HCT116 (cell line): Measurements from ENCODE around the gene ICAM1.

Experiments used
- CEBPB ChIP-seq: IDR thresholded peaks from 2 replicates; pipeline ENCODE4 v1.6.1; 2012; ENCODE audit warnings: low read depth
- EZH2phosphoT487 ChIP-seq: fragments of 200-600 bp; IDR thresholded peaks from 2 replicates; pipeline ENCODE4 v1.6.1; 2018; ENCODE audit warnings: antibody characterized with exemption, borderline replicate concordance
- JUND ChIP-seq: IDR thresholded peaks from 2 replicates; pipeline ENCODE4 v1.6.1; 2012
- POLR2A ChIP-seq: IDR thresholded peaks from 2 replicates; pipeline ENCODE4 v1.7.0; 2011; ENCODE audit warnings: borderline replicate concordance; ENCODE audit not compliant: insufficient read depth, insufficient read length; ENCODE audit errors: extremely low read depth
- POLR2AphosphoS5 ChIP-seq: IDR thresholded peaks from 2 replicates; pipeline ENCODE4 v1.6.1; 2011; ENCODE audit warnings: mild to moderate bottlenecking, low read depth, low read length, moderate library complexity
- SRF ChIP-seq: IDR thresholded peaks from 2 replicates; pipeline ENCODE4 v1.6.1; 2012; ENCODE audit warnings: low read depth
- TF ChIP-seq, protein P1 (sequence below): IDR thresholded peaks from 2 replicates; pipeline ENCODE4 v1.6.1; 2012; ENCODE audit warnings: low read depth
- TF ChIP-seq, protein P2 (sequence below), 3 experiments: fragments of 200-600 bp in 1 of 3; sonication (generic) in 1 of 3; IDR thresholded peaks in 2 of 3; conservative IDR thresholded peaks in 1 of 3; 2 replicates each; pipeline ENCODE4 v1.5.1; 2012 to 2017; ENCODE audit warnings: low read depth in 2 of 3, low read length in 2 of 3, antibody characterized with exemption in 1 of 3, borderline replicate concordance in 1 of 3, control low read depth in 1 of 3, mild to moderate bottlenecking in 1 of 3, mixed read lengths in 1 of 3, mixed run types in 1 of 3, moderate library complexity in 1 of 3; ENCODE audit not compliant: insufficient read depth in 1 of 3

DNA sequence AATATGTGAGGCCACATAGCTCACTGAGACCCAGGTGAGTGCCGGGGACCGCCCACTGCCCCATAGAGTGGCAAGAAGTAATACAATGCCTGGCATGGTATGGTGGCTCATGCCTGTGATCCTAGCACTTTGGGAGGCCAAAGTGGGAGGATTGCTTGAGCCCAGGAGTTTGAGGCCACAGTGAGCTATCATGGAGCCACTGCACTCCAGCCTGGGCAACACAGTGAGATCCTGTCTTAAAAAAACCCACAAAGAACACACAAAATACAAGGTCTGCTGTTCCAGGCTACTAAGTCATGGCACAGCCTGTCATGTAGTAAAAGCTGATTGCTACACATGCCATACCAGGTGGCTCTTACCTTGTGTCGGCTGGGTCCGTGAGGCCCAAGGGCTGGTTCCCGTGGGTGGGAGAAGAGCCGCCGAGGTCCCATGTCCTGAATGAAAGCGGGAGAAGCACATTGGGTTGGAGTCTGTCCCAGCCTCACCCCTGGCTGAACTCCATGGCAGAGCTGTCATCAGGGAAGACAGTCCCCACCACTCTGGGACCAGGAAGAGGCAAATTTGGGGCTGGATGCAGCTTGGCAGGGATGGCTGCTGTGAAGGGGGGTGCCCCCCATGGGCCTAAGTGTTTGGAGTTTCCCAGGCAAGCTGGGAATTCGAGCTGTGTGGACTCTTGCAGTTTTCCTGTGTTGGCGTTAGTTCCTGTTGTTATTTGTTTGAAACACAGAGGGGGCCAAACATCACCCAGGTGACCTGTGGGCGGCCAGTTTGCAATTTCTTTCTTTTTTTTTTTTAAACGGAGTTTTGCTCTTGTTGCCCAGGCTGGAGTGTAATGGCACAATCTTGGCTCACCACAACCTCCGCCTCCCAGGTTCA lies 48.1 kb downstream of the ICAM1 start:
- TF ChIP-seq, protein P1, sequence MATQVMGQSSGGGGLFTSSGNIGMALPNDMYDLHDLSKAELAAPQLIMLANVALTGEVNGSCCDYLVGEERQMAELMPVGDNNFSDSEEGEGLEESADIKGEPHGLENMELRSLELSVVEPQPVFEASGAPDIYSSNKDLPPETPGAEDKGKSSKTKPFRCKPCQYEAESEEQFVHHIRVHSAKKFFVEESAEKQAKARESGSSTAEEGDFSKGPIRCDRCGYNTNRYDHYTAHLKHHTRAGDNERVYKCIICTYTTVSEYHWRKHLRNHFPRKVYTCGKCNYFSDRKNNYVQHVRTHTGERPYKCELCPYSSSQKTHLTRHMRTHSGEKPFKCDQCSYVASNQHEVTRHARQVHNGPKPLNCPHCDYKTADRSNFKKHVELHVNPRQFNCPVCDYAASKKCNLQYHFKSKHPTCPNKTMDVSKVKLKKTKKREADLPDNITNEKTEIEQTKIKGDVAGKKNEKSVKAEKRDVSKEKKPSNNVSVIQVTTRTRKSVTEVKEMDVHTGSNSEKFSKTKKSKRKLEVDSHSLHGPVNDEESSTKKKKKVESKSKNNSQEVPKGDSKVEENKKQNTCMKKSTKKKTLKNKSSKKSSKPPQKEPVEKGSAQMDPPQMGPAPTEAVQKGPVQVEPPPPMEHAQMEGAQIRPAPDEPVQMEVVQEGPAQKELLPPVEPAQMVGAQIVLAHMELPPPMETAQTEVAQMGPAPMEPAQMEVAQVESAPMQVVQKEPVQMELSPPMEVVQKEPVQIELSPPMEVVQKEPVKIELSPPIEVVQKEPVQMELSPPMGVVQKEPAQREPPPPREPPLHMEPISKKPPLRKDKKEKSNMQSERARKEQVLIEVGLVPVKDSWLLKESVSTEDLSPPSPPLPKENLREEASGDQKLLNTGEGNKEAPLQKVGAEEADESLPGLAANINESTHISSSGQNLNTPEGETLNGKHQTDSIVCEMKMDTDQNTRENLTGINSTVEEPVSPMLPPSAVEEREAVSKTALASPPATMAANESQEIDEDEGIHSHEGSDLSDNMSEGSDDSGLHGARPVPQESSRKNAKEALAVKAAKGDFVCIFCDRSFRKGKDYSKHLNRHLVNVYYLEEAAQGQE = no peak
- TF ChIP-seq POLR2AphosphoS5 (no peak), POLR2A (no peak), JUND (no peak), CEBPB (no peak), EZH2phosphoT487 (no peak), SRF (no peak)
- TF ChIP-seq, protein P2, sequence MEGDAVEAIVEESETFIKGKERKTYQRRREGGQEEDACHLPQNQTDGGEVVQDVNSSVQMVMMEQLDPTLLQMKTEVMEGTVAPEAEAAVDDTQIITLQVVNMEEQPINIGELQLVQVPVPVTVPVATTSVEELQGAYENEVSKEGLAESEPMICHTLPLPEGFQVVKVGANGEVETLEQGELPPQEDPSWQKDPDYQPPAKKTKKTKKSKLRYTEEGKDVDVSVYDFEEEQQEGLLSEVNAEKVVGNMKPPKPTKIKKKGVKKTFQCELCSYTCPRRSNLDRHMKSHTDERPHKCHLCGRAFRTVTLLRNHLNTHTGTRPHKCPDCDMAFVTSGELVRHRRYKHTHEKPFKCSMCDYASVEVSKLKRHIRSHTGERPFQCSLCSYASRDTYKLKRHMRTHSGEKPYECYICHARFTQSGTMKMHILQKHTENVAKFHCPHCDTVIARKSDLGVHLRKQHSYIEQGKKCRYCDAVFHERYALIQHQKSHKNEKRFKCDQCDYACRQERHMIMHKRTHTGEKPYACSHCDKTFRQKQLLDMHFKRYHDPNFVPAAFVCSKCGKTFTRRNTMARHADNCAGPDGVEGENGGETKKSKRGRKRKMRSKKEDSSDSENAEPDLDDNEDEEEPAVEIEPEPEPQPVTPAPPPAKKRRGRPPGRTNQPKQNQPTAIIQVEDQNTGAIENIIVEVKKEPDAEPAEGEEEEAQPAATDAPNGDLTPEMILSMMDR (IDR thresholded peaks at IDR 0.05 in 2 of 3, conservative IDR thresholded peaks at IDR 0.05 in 1 of 3; ENCODE audit: borderline replicate concordance in 1 of 3, insufficient read depth in 1 of 3, low read depth in 2 of 3, low read length in 2 of 3) = no peak
